Ascending aorta (tissue), 2 donors: Measurements from ENCODE around the gene RNF32. TPM values are rescaled to one million over a fixed set of nuclear protein-coding genes. Genes with fewer than 3 reads are reported as not detected.

Experiments
- DNase-seq, 2 donors: peaks; one replicate each; pipeline ENCODE4 v3.0.0-alpha.2; 2019; ENCODE audit warnings: low spot score in 2 of 2
- H3K27ac ChIP-seq, 2 donors: fragments of 200-600 bp; sonication (generic); one replicate each; pipeline ENCODE4 v1.5.1; 2016 to 2017; ENCODE audit warnings: mild to moderate bottlenecking in 1 of 2
- H3K27me3 ChIP-seq: fragments of 200-600 bp; sonication (generic); one replicate; pipeline ENCODE4 v1.5.1; 2017
- H3K36me3 ChIP-seq, 2 donors: fragments of 200-600 bp; sonication (generic); one replicate each; pipeline ENCODE4 v1.5.1; 2016
- H3K4me1 ChIP-seq, 2 donors: fragments of 200-600 bp; sonication (generic); one replicate each; pipeline ENCODE4 v1.5.1; 2016 to 2017; ENCODE audit warnings: mild to moderate bottlenecking in 1 of 2
- H3K4me3 ChIP-seq, 2 donors: fragments of 200-600 bp; sonication (generic); one replicate each; pipeline ENCODE4 v1.5.1; 2016 to 2017; ENCODE audit warnings: mild to moderate bottlenecking in 1 of 2
- H3K9me3 ChIP-seq, 2 donors: fragments of 200-600 bp; sonication (generic); one replicate each; pipeline ENCODE4 v1.5.1; 2016
- CTCF ChIP-seq, 3 experiments: fragments of 200-600 bp in 2 of 3; fragments of 450-650 bp in 1 of 3; sonication (generic) in 2 of 3; IDR thresholded peaks; one replicate each; pipeline ENCODE4 v1.5.1; 2016 to 2019; ENCODE audit warnings: antibody characterized with exemption in 3 of 3, mild to moderate bottlenecking in 1 of 3, moderate library complexity in 1 of 3
- intact Hi-C: fragments of 100-400 bp; cut with DNase I; formaldehyde crosslinking; loops from one replicate; pipeline ENCODE4 v1.15.1; 2023
- total RNA-seq: library from RNA; depleted of rRNA; stranded (reverse); fragments of >200 nt; gene quantifications from one replicate; pipeline ENCODE4 v1.1.0, GENCODE V29; 2016

The RNF32 gene
- total RNA-seq, result 0.32 TPM

GRCh38 chr7:156640257-156640948 is at the start of gene RNF32:
Gene RNF32 (plus strand): TSS chr7:156640774. CDS start chr7:156643878, 3,104 bp downstream.
- H3K27me3 ChIP-seq, result peaks cover 5% of the 10 kb centered on the region
- intact Hi-C loops, result no loop called here
- no peaks in the 10 kb centered on the region for H3K36me3 ChIP-seq
- peak within 1 kb of the TSS; percentile 71 for H3K4me3 ChIP-seq
- H3K9me3 ChIP-seq, result no peaks in the 10 kb centered on the region
- no peak for TF ChIP-seq CTCF (IDR thresholded peaks at IDR 0.05)
- peaks cover 0 to 7% of the 10 kb centered on the region in 2 donors for H3K4me1 ChIP-seq
- DNase-seq, result peak; percentile 16 to 91
- H3K27ac ChIP-seq, result no peak within 1 kb of the TSS

- no peak for TF ChIP-seq CTCF (IDR thresholded peaks at IDR 0.05)
- no peaks in the 10 kb centered on the region for H3K4me1 ChIP-seq
- H3K36me3 ChIP-seq, result no peaks in the 10 kb centered on the region
- intact Hi-C loops, result no loop called here
- H3K27ac ChIP-seq, result no peak overlapping the region
- H3K27me3 ChIP-seq, result no peaks in the 10 kb centered on the region
- peaks cover 0 to 5% of the 10 kb centered on the region in 2 donors for H3K9me3 ChIP-seq
- no peak overlapping the region for H3K4me3 ChIP-seq
- DNase-seq, result no peak
These were observed 48.3 kb upstream of the RNF32 start for GRCh38 chr7:156592155-156592884.

- Histone ChIP-seq H3K9me3 (peaks cover 0 to 7% of the 10 kb centered on the region in 2 donors), H3K36me3 (no peaks in the 10 kb centered on the region), H3K27ac (no peak overlapping the region), H3K4me3 (no peak overlapping the region), H3K4me1 (no peaks in the 10 kb centered on the region), H3K27me3 (no peaks in the 10 kb centered on the region)
- no peak for TF ChIP-seq CTCF (IDR thresholded peaks at IDR 0.05)
- DNase-seq, result no peak
- intact Hi-C loops, result no loop called here
These were observed 46.1 kb upstream of the RNF32 start for GRCh38 chr7:156594283-156595080.

GRCh38 chr7:156600496-156600895 is 40.1 kb upstream of the RNF32 start:
- H3K4me1 ChIP-seq, result no peaks in the 10 kb centered on the region
- DNase-seq, result no peak
- intact Hi-C loops, result no loop called here
- no peaks in the 10 kb centered on the region for H3K36me3 ChIP-seq
- H3K9me3 ChIP-seq, result peaks cover 0 to 2% of the 10 kb centered on the region in 2 donors
- no peaks in the 10 kb centered on the region for H3K27me3 ChIP-seq
- no peak overlapping the region for H3K4me3 ChIP-seq
- no peak overlapping the region for H3K27ac ChIP-seq
- no peak for TF ChIP-seq CTCF (IDR thresholded peaks at IDR 0.05)

GRCh38 chr7:156602283-156602682 is 38.3 kb upstream of the RNF32 start:
- no peak for TF ChIP-seq CTCF (IDR thresholded peaks at IDR 0.05)
- Histone ChIP-seq H3K4me1 (no peaks in the 10 kb centered on the region), H3K27me3 (no peaks in the 10 kb centered on the region), H3K9me3 (peaks cover 0 to 2% of the 10 kb centered on the region in 2 donors), H3K4me3 (no peak overlapping the region), H3K27ac (no peak overlapping the region), H3K36me3 (no peaks in the 10 kb centered on the region)
- intact Hi-C loops, result no loop called here
- no peak for DNase-seq
